ENCODE data around the gene EPB41L3. TPM values are rescaled to one million over a fixed set of nuclear protein-coding genes. Genes with fewer than 3 reads are reported as not detected.
A peak's percentile ranks its signal among the peaks of the same experiment; 100 is the strongest.

The EPB41L3 gene
- polyA plus RNA-seq, 3 donors, result 25.2 to 56.6 (median 51.3) TPM

- Histone ChIP-seq H3K79me2 (ENCODE audit: insufficient read depth, low read length) (peaks cover 23% of the 10 kb centered on the region), H3K4me1 (ENCODE audit: control insufficient read depth in 1 of 2, insufficient read depth in 2 of 2, low read length in 2 of 2) (peaks cover 0 to 8% of the 10 kb centered on the region in 2 donors), H4K20me1 (ENCODE audit: insufficient read depth, low read length) (peaks cover 87% of the 10 kb centered on the region), H3K4me2 (replicated peaks; ENCODE audit: extremely low read depth, low read length, poor library complexity, severe bottlenecking) (no peak overlapping the region), H3K36me3 (replicated peaks in 1 of 2; ENCODE audit: control insufficient read depth in 1 of 2, insufficient read depth in 2 of 2, low read length in 2 of 2) (no peaks in the 10 kb centered on the region), H3K4me3 (replicated peaks in 1 of 3; ENCODE audit: low read depth in 2 of 3, low read length in 3 of 3) (no peak overlapping the region), H3K27ac (ENCODE audit: low read depth in 1 of 2, low read length in 2 of 2) (no peak overlapping the region), H3K9ac (ENCODE audit: insufficient read depth, low read length, poor library complexity, severe bottlenecking) (no peak overlapping the region), H3K27me3 (ENCODE audit: control insufficient read depth in 2 of 2, insufficient read depth in 2 of 2, low read length in 2 of 2) (no peaks in the 10 kb centered on the region), H2AFZ (ENCODE audit: insufficient read depth, low read depth, low read length, poor library complexity, severe bottlenecking) (no peak overlapping the region), H3K9me3 (replicated peaks in 1 of 2; ENCODE audit: control insufficient read depth in 1 of 2, insufficient read depth in 1 of 2, low read length in 2 of 2) (no peaks in the 10 kb centered on the region)
- Mint-ChIP-seq H3K27ac (no peak overlapping the region), H3K9me3 (peaks cover 0 to 2% (median 0%) of the 10 kb centered on the region in 7 donors), H3K4me1 (peaks cover 20% of the 10 kb centered on the region), H3K4me3 (no peak overlapping the region), H3K36me3 (peaks cover 0 to 2% of the 10 kb centered on the region in 2 donors), H3K27me3 (ENCODE audit: low read depth in 3 of 3) (peaks cover 0 to 5% (median 4%) of the 10 kb centered on the region in 3 donors)
- no peak for TF ChIP-seq CTCF (IDR thresholded peaks at IDR 0.05)
- intact Hi-C loops (cut with micrococcal nuclease), result no loop called here
- peak in 2 of 3 donors; percentile 37 to 44 for DNase-seq
These were observed 40.1 kb downstream of the EPB41L3 start for GRCh38 chr18:5503740-5504139.

- Histone ChIP-seq H2AFZ (ENCODE audit: insufficient read depth, low read depth, low read length, poor library complexity, severe bottlenecking) (no peak overlapping the region), H3K4me2 (replicated peaks; ENCODE audit: extremely low read depth, low read length, poor library complexity, severe bottlenecking) (no peak overlapping the region), H3K79me2 (ENCODE audit: insufficient read depth, low read length) (peaks cover 22% of the 10 kb centered on the region), H3K4me1 (ENCODE audit: control insufficient read depth in 1 of 2, insufficient read depth in 2 of 2, low read length in 2 of 2) (peaks cover 0 to 8% of the 10 kb centered on the region in 2 donors), H3K36me3 (replicated peaks in 1 of 2; ENCODE audit: control insufficient read depth in 1 of 2, insufficient read depth in 2 of 2, low read length in 2 of 2) (no peaks in the 10 kb centered on the region), H4K20me1 (ENCODE audit: insufficient read depth, low read length) (peaks cover 93% of the 10 kb centered on the region), H3K9me3 (replicated peaks in 1 of 2; ENCODE audit: control insufficient read depth in 1 of 2, insufficient read depth in 1 of 2, low read length in 2 of 2) (no peaks in the 10 kb centered on the region), H3K4me3 (replicated peaks in 1 of 3; ENCODE audit: low read depth in 2 of 3, low read length in 3 of 3) (no peak overlapping the region), H3K27ac (ENCODE audit: low read depth in 1 of 2, low read length in 2 of 2) (no peak overlapping the region), H3K9ac (ENCODE audit: insufficient read depth, low read length, poor library complexity, severe bottlenecking) (no peak overlapping the region), H3K27me3 (ENCODE audit: control insufficient read depth in 2 of 2, insufficient read depth in 2 of 2, low read length in 2 of 2) (no peaks in the 10 kb centered on the region)
- Mint-ChIP-seq H3K4me3 (no peak overlapping the region), H3K27me3 (ENCODE audit: low read depth in 3 of 3) (peaks cover 0 to 5% (median 3%) of the 10 kb centered on the region in 3 donors), H3K27ac (no peak overlapping the region), H3K4me1 (peaks cover 16% of the 10 kb centered on the region), H3K9me3 (no peaks in the 10 kb centered on the region), H3K36me3 (no peaks in the 10 kb centered on the region)
- 94% methylated on average over 5 of the region's 7 CpGs for WGBS (ENCODE audit: insufficient coverage)
- intact Hi-C loops (cut with micrococcal nuclease), result no loop called here
- DNase-seq, result no peak
- TF ChIP-seq CTCF (IDR thresholded peaks at IDR 0.05), result no peak
These were observed 43.4 kb downstream of the EPB41L3 start for GRCh38 chr18:5500158-5500939.
